Left ventricle myocardium superior (tissue), 1 donor: ENCODE results near the gene NSL1. TPM values are rescaled to one million over a fixed set of nuclear protein-coding genes. Genes with fewer than 3 reads are reported as not detected.
"Not testable (repeated sequence)": the region's sequence is repeated elsewhere in the genome, so short reads cannot be mapped to it uniquely, and the experiment has no call there.

Experiments
- ATAC-seq: fragments of 200-7000 bp; cut with Tn5 transposase; one replicate; pipeline ENCODE4 v1.9.1; 2020; ENCODE audit warnings: mild to moderate bottlenecking, moderate library complexity
- DNase-seq: peaks from one replicate; pipeline ENCODE4 v3.0.0-alpha.2; 2020
- intact Hi-C: fragments of 100-400 bp; cut with micrococcal nuclease; formaldehyde crosslinking; loops from one replicate; pipeline ENCODE4 v1.11.0; 2022
- long read RNA-seq: library from polyadenylated mRNA; unstranded; transcript quantifications from one replicate; pipeline ENCODE4 v2.0.0, GENCODE V29; 2021
- total RNA-seq: library from RNA; stranded (reverse); fragmentation: NEBNext Ultra II Directional; extraction: Animal tissue kit (Norgen Biotek cat#: 25700); gene quantifications from one replicate; pipeline ENCODE4 v1.2.1, GENCODE V29; 2021
- donor health status: DM: no; HTN: yes; CAD: no; lungs with severe emphysema.

The NSL1 gene
- 25.5 TPM for total RNA-seq
- long read RNA-seq, transcript NSL1-202 (6 exons, 2,317 nt): major isoform, 19 of 23 reads
- long read RNA-seq, partial matches to known transcripts: 0 of 23 reads
- long read RNA-seq, other reads (novel, unspliced or antisense): 2 of 23 reads

GRCh38 chr1:212791676-212792395 is at the start of gene NSL1, which contains the start of gene TATDN3:
NSL1 (minus strand) TSS chr1:212791777; CDS start chr1:212791763, 14 bp downstream.
TATDN3 (plus strand) TSS chr1:212791894; CDS start chr1:212791922, 28 bp downstream.
- intact Hi-C loops: no loop called here
- peak; percentile 96 for ATAC-seq
- DNase-seq: peak; percentile 90

GRCh38 chr1:212838145-212838544 is 46.6 kb upstream of the NSL1 start:
- ATAC-seq: no peak
- no peak for DNase-seq
- intact Hi-C loops: no loop called here

DNA sequence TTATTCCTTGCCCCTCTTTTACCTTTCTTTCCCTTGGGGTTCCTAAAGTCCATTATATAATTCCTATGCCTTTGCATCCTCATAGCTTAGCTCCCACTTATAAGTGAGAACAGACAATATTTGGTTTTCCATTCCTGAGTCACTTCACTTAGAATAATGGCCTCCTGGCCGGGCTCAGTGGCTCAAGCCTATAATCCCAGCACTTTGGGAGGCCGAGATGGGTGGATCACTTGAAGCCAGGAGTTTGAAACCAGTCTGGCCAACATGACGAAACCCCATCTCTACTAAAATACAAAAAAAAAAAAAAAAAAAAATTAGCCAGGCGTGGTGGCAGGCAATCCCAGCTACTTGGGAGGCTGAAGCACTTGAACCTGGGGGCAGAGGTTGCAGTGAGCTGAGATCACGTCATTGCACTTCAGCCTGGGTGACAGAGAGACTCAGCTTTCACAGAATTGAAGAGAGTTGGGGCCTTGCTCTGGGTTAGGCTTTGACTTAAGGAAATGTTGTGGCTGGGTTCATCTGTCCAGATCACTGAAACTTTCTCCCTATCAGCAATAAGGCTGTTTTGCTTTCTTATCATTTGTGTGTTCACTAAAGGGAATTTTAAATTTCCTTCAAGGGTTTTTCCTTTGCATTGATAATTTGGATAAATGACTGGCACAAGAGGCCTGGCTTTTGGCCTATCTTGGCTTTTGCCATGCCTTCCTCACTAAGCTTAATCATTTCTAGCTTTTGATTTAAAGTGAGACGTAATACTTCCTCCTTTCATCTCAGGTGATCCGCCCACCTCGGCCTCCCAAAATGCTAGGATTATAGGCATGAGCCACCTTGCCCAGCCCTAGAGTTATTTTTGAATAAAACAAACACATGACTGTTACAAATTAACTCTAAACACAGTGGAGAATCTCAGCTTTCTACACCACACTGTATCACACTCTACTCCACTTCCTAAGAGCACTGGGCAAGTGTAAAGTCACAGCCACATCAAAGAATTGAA is 41.9 kb upstream of the NSL1 start:
- DNase-seq, intact Hi-C loops, ATAC-seq: not testable (repeated sequence)

- no peak for DNase-seq
- intact Hi-C loops: no loop called here
- no peak for ATAC-seq
Observed at GRCh38 chr1:212828395-212828794, 36.8 kb upstream of the NSL1 start.

GRCh38 chr1:212827831-212828278 is 36.3 kb upstream of the NSL1 start:
- ATAC-seq (no peak), DNase-seq (no peak)
- intact Hi-C loops: no loop called here

- DNase-seq (no peak), ATAC-seq (no peak)
- intact Hi-C loops: no loop called here
Observed at GRCh38 chr1:212827171-212827776, 35.7 kb upstream of the NSL1 start.

DNA sequence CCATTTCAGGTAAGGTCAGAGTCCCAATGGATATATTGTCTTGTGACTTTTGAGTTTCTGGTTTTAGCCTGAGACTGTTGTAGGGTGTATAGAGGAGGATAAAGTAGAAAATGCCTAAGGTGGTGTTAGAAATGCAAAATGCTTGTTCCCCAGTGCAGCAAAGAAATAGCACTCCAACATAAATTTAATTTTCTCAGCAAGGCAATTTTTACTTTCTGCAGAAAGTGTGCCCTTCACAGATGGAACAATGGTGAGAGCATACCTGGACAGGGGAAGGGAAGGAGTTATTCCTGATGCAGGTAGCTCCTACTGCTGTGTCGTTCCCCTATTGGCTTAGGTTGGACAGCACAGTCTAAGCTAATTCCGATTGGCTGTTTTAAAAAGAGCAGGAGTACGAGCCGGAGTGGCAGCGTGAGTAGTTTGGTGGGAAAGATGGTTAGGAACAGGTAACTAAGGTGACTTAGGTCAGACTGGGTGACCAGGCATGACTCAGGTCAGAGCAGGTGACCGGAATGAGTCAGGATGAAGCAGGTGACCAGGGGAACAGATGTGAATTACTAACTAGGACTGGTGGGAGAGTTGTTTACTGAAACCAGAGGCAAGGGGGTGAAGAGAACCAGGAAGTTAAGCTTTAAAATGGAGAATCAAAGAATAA is 34.3 kb upstream of the NSL1 start:
- ATAC-seq (no peak), DNase-seq (no peak)
- intact Hi-C loops: no loop called here

DNA sequence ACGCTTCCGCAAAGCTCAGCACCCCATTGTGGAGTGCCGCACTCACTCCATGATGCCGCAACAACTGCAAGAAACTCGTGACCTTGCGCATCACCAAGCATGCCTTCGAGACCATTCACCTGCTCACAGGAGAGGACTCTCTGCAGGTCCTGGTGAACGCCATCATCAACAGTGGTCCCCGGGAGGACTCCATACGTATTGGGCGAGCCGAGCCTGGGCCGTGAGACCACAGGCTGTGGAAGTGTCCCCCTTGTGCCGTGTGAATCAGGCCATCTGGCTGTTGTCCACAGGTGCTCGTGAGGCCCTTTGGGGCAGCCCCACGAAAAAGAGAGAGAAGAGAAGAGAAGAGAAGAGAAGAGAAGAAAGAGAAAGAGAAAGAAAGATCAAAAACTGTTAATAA is 32.6 kb upstream of the NSL1 start:
- intact Hi-C loops: no loop called here
- no peak for DNase-seq
- no peak for ATAC-seq

GRCh38 chr1:212822956-212823355 is 31.4 kb upstream of the NSL1 start:
- intact Hi-C loops: no loop called here
- DNase-seq (no peak), ATAC-seq (no peak)

GRCh38 chr1:212820969-212821368 is 29.4 kb upstream of the NSL1 start:
- ATAC-seq (no peak), DNase-seq (no peak)
- intact Hi-C loops: no loop called here

- ATAC-seq (no peak), DNase-seq (no peak)
- intact Hi-C loops: loop anchor here (5.0 kb wide), 1 partner anchor 178 kb away; no protein-coding TSS in a partner anchor
Observed at GRCh38 chr1:212819726-212820125, 28.1 kb upstream of the NSL1 start.

GRCh38 chr1:212816567-212817278 is 25.1 kb upstream of the NSL1 start:
- DNase-seq: no peak
- ATAC-seq: no peak
- intact Hi-C loops: loop anchor here (5.0 kb wide), 1 partner anchor 181 kb away; no protein-coding TSS in a partner anchor

DNA sequence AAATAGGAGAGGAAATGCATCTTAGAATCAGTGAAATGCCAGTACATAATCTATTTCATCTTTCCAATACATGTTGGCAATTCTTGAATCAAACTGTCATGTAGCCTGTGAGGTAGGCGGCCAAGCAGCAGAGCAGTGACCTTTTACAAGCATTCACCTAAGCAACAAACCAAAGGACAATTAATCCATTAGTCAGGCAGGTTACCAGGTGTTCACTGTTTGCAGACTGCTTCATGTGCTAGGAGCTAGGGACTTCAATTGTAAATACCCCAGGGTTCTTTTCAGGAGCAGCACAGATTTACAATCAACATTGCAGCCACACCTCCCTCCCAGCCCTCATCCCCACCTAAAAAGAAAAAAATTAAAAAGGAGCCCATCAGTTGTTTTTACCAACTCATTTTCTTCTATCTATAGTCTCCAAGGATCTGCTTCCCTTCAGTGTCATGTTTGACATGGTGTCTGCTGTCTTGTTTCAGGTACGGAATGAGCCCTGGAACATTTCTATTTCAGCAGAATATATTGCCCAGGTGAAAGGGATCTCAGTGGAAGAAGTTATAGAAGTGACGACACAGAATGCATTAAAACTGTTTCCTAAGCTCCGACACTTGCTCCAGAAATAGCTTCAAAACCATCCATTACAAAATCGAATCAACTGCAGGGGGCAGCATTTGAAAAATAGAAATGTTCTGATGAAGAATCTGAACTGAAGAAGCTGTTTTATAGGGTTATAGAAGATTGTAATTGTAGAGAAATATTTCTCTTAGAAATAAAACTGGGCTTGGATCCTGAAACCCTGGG is 23.2 kb upstream of the NSL1 start:
- intact Hi-C loops: loop anchor here (5.0 kb wide), 1 partner anchor 183 kb away; no protein-coding TSS in a partner anchor
- no peak for DNase-seq

GRCh38 chr1:212805767-212806166 is 14.2 kb upstream of the NSL1 start:
- intact Hi-C loops: no loop called here
- ATAC-seq: no peak
- no peak for DNase-seq

More for the DNA sequence above, 23.2 kb upstream of the NSL1 start:
- ATAC-seq: no peak

DNA sequence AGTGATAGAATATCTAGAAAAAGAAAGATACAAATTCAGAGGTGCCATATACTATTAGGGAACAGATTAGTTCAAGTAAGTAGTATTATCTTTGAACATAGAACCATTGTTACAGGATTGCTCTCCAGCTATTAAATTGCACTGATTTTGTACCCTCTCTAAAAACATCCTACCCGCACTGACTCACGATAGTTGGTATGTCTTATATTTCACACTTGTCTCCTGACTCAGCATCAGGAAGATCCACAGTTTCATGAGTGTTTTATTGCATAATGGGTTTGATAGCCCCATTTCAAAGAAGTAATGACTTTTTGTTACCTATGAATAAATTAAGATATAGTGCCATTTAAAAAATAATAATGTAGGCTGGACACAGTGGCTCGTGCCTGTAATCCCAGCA is 6.1 kb upstream of the NSL1 start:
- DNase-seq (no peak), ATAC-seq (no peak)
- intact Hi-C loops: no loop called here

DNA sequence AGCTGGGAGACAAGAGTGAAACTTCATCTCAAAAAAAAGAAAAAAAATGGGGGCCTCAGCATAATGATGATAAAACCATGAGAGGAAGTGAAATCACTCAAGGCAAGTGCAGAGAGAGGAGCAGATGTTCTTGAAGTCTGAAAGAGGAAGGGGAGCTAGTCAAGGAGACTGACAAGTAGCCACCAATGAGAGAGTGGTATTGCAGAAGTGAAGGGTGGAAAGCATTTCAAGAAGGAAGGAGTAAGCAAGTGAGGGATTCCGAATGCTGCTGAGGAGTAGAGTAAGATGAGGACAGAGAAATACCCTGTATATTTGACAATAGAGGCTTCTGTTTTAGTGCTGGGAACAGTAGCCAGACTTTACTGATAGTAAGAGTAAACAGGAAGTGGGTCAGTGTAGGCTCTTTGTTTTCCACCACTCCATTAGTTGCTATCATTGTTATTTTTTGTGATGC is 3.0 kb upstream of the NSL1 start:
- intact Hi-C loops: no loop called here
- ATAC-seq: peak; percentile 15
- no peak for DNase-seq

DNA sequence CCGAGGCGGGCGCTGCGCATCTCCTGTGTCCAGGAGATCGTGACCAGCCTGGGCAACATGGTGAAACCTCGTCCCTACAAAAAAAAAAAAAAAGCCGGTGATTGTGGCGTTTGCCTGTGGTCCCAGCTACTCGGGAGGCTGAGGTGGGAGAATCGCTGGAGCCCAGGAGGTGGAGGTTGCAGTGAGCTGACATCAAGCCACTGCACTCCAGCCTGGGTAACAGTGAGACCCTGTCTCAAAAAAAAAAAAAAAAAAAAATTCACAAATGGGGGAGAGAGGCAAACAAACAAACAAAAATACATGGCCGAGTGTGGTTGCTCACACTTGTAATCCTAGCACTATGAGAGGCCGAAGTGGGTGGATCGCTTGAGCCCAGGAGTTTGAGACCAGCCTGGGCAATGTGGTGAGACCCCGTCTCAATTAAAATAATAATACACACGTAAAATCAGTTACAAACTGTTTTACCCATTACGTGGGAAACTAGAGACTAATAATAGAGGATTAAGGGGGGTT is 875 bp upstream of the NSL1 start:
- DNase-seq: no peak
- intact Hi-C loops: no loop called here
- no peak for ATAC-seq
